WTC11 (cell line): Measurements from ENCODE around the gene HNF1A. TPM values are rescaled to one million over a fixed set of nuclear protein-coding genes. Genes with fewer than 3 reads are reported as not detected.

Experiments
- ATAC-seq: fragments of 200-7000 bp; cut with Tn5 transposase; 2 replicates; pipeline ENCODE4 v1.10.0; 2021; ENCODE audit warnings: mild to moderate bottlenecking, moderate library complexity
- CTCF ChIA-PET: fragments of 300-600 bp; sonication (Branson Sonifier 250); formaldehyde crosslinking; loops from one replicate; lab custom pipeline; 2021; ENCODE audit warnings: antibody characterized with exemption; lab: Charles Lee
- POLR2A ChIA-PET: fragments of 350-600 bp; sonication (Branson Sonifier 250); formaldehyde crosslinking; loops from one replicate; lab custom pipeline; 2021; ENCODE audit warnings: antibody characterized with exemption; lab: Charles Lee
- DNase-seq: peaks from one replicate; pipeline ENCODE4 v3.0.0; 2021; ENCODE audit warnings: low spot score
- H3K27ac Mint-ChIP-seq: 2 replicates; pipeline ENCODE4 v1.8.0; 2021; ENCODE audit warnings: mixed read lengths
- H3K27me3 Mint-ChIP-seq: 2 replicates; pipeline ENCODE4 v1.8.0; 2021; ENCODE audit warnings: low read depth, mild to moderate bottlenecking, moderate library complexity, mixed read lengths
- H3K36me3 Mint-ChIP-seq: 2 replicates; pipeline ENCODE4 v1.8.0; 2021; ENCODE audit warnings: mixed read lengths
- H3K4me1 Mint-ChIP-seq: 2 replicates; pipeline ENCODE4 v1.8.0; 2022; ENCODE audit warnings: mixed read lengths
- H3K4me3 Mint-ChIP-seq: 2 replicates; pipeline ENCODE4 v1.8.0; 2021; ENCODE audit warnings: mild to moderate bottlenecking, moderate library complexity, mixed read lengths
- H3K9me3 Mint-ChIP-seq: 2 replicates; pipeline ENCODE4 v1.8.0; 2021; ENCODE audit warnings: mixed read lengths
- CBFB ChIP-seq: sonication (generic); formaldehyde crosslinking; IDR thresholded peaks from 2 replicates; pipeline ENCODE4 v1.8.1; 2022; ENCODE audit warnings: mild to moderate bottlenecking, low read depth, missing genetic modification reagents
- CREM ChIP-seq: sonication (generic); formaldehyde crosslinking; IDR thresholded peaks from 2 replicates; pipeline ENCODE4 v1.8.1; 2022; ENCODE audit warnings: mild to moderate bottlenecking, missing genetic modification reagents, moderate library complexity
- ELF4 ChIP-seq: sonication (generic); formaldehyde crosslinking; IDR thresholded peaks from 2 replicates; pipeline ENCODE4 v1.8.1; 2022; ENCODE audit warnings: low read depth, mild to moderate bottlenecking, moderate library complexity, missing genetic modification reagents
- ESRRA ChIP-seq: sonication (generic); formaldehyde crosslinking; IDR thresholded peaks from 2 replicates; pipeline ENCODE4 v1.8.1; 2022; ENCODE audit warnings: mild to moderate bottlenecking, missing genetic modification reagents, borderline replicate concordance
- FOXK1 ChIP-seq: sonication (generic); formaldehyde crosslinking; IDR thresholded peaks from 2 replicates; pipeline ENCODE4 v1.8.0; 2022; ENCODE audit warnings: mild to moderate bottlenecking, moderate library complexity, missing genetic modification reagents
- GABPB1 ChIP-seq: sonication (generic); formaldehyde crosslinking; IDR thresholded peaks from 2 replicates; pipeline ENCODE4 v1.8.1; 2023; ENCODE audit warnings: mild to moderate bottlenecking, missing genetic modification reagents
- JAZF1 ChIP-seq: fragments of 250-450 bp; sonication (Bioruptor Pico); IDR thresholded peaks from 2 replicates; pipeline ENCODE4 v1.9.0; 2021; ENCODE audit warnings: moderate library complexity, mild to moderate bottlenecking, inconsistent platforms
- JUN ChIP-seq: sonication (generic); formaldehyde crosslinking; IDR thresholded peaks from 2 replicates; pipeline ENCODE4 v1.8.0; 2023; ENCODE audit warnings: mild to moderate bottlenecking, missing genetic modification reagents
- MYBL2 ChIP-seq: sonication (generic); formaldehyde crosslinking; IDR thresholded peaks from 2 replicates; pipeline ENCODE4 v1.8.1; 2023; ENCODE audit warnings: mild to moderate bottlenecking, moderate library complexity, missing genetic modification reagents
- NFYB ChIP-seq: sonication (generic); formaldehyde crosslinking; conservative IDR thresholded peaks from 2 replicates; pipeline ENCODE4 v1.8.0; 2022; ENCODE audit warnings: low read depth, missing genetic modification reagents
- RORB ChIP-seq: fragments of 250-450 bp; sonication (Bioruptor Pico); IDR thresholded peaks from 2 replicates; pipeline ENCODE4 v1.9.0; 2021; ENCODE audit warnings: mild to moderate bottlenecking
- SMAD3 ChIP-seq: sonication (generic); formaldehyde crosslinking; IDR thresholded peaks from 2 replicates; pipeline ENCODE4 v1.8.0; 2022; ENCODE audit warnings: missing genetic modification reagents, mild to moderate bottlenecking, borderline replicate concordance
- TCF7 ChIP-seq: sonication (generic); formaldehyde crosslinking; IDR thresholded peaks from 2 replicates; pipeline ENCODE4 v1.8.0; 2022; ENCODE audit warnings: mild to moderate bottlenecking, low read depth, missing genetic modification reagents, moderate library complexity
- TEAD4 ChIP-seq: sonication (generic); formaldehyde crosslinking; IDR thresholded peaks from 2 replicates; pipeline ENCODE4 v1.8.0; 2022; ENCODE audit warnings: mild to moderate bottlenecking, missing genetic modification reagents
- ZNF121 ChIP-seq: sonication (generic); formaldehyde crosslinking; IDR thresholded peaks from 2 replicates; pipeline ENCODE4 v1.8.0; 2023; ENCODE audit warnings: missing genetic modification reagents
- ZNF138 ChIP-seq: sonication (generic); formaldehyde crosslinking; conservative IDR thresholded peaks from 2 replicates; pipeline ENCODE4 v1.8.1; 2022; ENCODE audit warnings: mild to moderate bottlenecking, moderate library complexity, missing genetic modification reagents
- ZNF423 ChIP-seq: fragments of 250-450 bp; sonication (Bioruptor Pico); IDR thresholded peaks from 2 replicates; pipeline ENCODE4 v2.1.2; 2022; ENCODE audit warnings: mild to moderate bottlenecking, moderate library complexity
- ZNF671 ChIP-seq: fragments of 250-450 bp; sonication (Bioruptor Pico); IDR thresholded peaks from 2 replicates; pipeline ENCODE4 v1.8.0; 2021; ENCODE audit warnings: mild to moderate bottlenecking
- total RNA-seq: library from RNA; stranded (reverse); gene quantifications from 3 replicates; pipeline ENCODE4 v1.2.3, GENCODE V29; 2021
- TF ChIP-seq, protein P1 (sequence below): sonication (generic); formaldehyde crosslinking; IDR thresholded peaks from 2 replicates; pipeline ENCODE4 v1.8.1; 2023; ENCODE audit warnings: mild to moderate bottlenecking, missing genetic modification reagents, moderate library complexity
- TF ChIP-seq, protein P2 (sequence below): fragments of 250-450 bp; sonication (Bioruptor Pico); conservative IDR thresholded peaks from 2 replicates; pipeline ENCODE4 v1.9.0; 2021; ENCODE audit warnings: mild to moderate bottlenecking
- TF ChIP-seq, protein P3 (sequence below): sonication (generic); formaldehyde crosslinking; IDR thresholded peaks from 2 replicates; pipeline ENCODE4 v1.8.0; 2022; ENCODE audit warnings: mild to moderate bottlenecking, missing genetic modification reagents
- TF ChIP-seq, protein P4 (sequence below): sonication (generic); formaldehyde crosslinking; IDR thresholded peaks from 2 replicates; pipeline ENCODE4 v1.8.1; 2022; ENCODE audit warnings: mild to moderate bottlenecking, moderate library complexity, missing genetic modification reagents

HNF1A gene
- total RNA-seq, 1 experiment from 2014 or later, result not detected

DNA sequence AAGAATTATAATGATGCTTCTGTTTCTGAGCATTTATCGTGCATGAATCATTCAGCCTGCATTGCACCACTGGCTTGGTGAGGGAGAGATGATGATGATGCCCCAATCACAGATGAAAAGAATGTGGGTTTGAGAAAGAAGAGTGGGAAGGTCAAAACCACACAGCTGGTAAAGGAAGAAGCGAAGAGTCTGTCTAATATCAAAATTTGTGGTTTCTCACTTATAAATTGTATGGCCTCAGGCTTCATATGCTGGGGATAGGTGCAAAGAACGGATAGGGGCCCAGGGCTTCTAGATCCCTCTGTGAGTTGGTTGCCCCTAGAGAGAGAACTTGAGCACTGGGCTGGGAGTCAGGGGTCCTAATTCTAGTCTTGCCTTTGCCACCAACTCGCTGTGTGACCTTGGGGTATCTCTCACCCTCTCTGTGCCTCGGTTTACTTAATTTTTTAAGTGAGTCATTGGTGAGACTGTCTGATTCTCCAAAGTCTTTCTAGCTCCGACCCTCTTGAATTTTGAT is 58.5 kb downstream of the HNF1A start:
- H3K27me3 Mint-ChIP-seq, result no peaks in the 10 kb centered on the region
- no peak for ATAC-seq
- H3K36me3 Mint-ChIP-seq, result no peaks in the 10 kb centered on the region
- DNase-seq, result no peak
- CTCF ChIA-PET, result interaction anchor here (1.0 kb wide), 1 partner anchor 23 kb away, joined by 3 read pairs; no protein-coding TSS in a partner anchor
- no peak overlapping the region for H3K27ac Mint-ChIP-seq
- H3K4me1 Mint-ChIP-seq, result peaks cover 6% of the 10 kb centered on the region
- no peak overlapping the region for H3K4me3 Mint-ChIP-seq
- H3K9me3 Mint-ChIP-seq, result no peaks in the 10 kb centered on the region
- no peak for TF ChIP-seq ZNF671 (CRISPR knock-in tag)
- no peak for TF ChIP-seq RORB
- no peak for TF ChIP-seq TEAD4
- TF ChIP-seq ESRRA (CRISPR knock-in tag), result no peak
- TF ChIP-seq, all 79 proteins: peak for 0
- POLR2A ChIA-PET, result no interaction called here

DNA sequence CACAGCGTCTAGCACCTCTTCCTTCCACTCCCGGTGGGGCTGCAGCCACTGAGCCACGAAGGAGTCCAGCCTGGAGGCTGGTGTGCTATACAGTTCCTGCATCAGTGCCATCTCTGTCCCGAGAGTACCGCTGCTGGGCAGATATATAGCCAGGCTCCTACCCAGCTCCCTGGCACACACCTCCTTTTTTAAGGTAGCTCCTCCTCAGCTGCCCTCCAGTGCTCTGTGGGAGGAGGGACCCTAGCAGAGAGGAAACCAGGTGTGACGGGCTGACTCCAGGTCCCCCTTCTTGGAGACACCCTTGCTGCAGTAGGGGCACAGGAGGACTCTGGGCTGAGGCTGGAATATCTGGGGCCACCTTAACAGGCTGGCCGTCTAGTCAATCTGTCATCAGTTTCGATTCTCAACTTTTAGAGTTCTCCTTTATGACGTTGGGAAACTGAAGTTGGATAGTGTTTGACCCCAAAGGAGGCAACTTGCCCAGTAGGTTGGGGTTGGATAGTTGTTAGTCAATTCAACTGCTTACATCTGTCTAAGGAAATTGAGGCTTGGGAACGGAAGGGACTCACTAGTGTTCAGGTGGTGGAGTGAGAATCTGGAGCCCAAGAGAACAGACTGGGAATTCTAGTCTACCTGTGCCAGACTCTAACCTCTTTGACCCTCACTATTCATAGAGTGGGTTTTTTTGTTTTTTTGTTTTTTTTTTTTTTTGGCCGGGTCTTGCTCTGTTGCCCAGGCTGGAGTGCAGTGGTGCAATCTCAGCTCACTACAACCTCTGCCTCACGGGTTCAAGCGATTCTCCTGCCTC is 60.7 kb downstream of the HNF1A start, which contains the start of gene OASL:
TSS of gene OASL (minus strand) at position 386 of the 808 bp plus-strand sequence. CDS start at position 111, 275 bp downstream.
- no peaks in the 10 kb centered on the region for H3K9me3 Mint-ChIP-seq
- TF ChIP-seq, protein P1, sequence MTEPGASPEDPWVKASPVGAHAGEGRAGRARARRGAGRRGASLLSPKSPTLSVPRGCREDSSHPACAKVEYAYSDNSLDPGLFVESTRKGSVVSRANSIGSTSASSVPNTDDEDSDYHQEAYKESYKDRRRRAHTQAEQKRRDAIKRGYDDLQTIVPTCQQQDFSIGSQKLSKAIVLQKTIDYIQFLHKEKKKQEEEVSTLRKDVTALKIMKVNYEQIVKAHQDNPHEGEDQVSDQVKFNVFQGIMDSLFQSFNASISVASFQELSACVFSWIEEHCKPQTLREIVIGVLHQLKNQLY (CRISPR knock-in tag), result no peak
- TF ChIP-seq CBFB (CRISPR knock-in tag) (no peak), JAZF1 (no peak), ZNF671 (CRISPR knock-in tag) (no peak), ZNF423 (no peak), MYBL2 (CRISPR knock-in tag) (no peak), SMAD3 (no peak), TCF7 (CRISPR knock-in tag) (no peak), CREM (no peak), ZNF121 (CRISPR knock-in tag) (no peak), ZNF138 (CRISPR knock-in tag) (no peak), JUN (CRISPR knock-in tag) (no peak), FOXK1 (no peak), ELF4 (CRISPR knock-in tag) (no peak), GABPB1 (CRISPR knock-in tag) (no peak), NFYB (CRISPR knock-in tag) (no peak)
- TF ChIP-seq, protein P2, sequence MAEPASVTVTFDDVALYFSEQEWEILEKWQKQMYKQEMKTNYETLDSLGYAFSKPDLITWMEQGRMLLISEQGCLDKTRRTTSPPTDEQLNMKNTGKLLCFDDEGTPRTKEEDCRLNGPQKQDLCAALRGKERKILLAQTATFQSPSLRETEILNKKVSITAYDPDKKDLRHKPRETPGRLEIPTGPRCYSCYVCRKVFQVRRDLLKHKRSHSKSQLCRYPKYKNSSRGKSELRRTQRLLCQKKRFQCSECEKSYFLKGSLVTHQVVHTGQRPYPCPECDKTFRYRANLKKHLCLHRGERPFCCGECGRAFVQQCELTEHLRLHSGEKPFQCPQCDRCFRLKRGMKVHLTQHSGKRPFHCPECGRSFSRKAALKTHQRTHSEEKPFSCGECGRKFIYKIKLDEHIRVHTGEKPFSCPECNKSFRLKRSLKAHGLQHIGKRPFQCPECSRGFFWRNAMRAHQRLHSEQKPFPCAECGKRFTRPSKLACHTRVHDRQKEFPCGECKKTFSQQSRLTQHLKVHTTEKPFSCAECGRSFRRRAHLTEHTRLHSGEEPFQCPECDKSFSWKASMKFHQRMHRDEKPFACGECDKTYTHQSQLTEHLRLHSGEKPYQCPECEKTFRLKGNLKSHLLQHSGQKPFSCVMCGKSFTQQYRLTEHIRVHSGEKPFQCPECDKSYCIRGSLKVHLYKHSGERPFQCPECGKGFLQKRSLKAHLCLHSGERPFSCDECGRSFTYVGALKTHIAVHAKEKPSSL (CRISPR knock-in tag), result no peak
- TF ChIP-seq, protein P3, sequence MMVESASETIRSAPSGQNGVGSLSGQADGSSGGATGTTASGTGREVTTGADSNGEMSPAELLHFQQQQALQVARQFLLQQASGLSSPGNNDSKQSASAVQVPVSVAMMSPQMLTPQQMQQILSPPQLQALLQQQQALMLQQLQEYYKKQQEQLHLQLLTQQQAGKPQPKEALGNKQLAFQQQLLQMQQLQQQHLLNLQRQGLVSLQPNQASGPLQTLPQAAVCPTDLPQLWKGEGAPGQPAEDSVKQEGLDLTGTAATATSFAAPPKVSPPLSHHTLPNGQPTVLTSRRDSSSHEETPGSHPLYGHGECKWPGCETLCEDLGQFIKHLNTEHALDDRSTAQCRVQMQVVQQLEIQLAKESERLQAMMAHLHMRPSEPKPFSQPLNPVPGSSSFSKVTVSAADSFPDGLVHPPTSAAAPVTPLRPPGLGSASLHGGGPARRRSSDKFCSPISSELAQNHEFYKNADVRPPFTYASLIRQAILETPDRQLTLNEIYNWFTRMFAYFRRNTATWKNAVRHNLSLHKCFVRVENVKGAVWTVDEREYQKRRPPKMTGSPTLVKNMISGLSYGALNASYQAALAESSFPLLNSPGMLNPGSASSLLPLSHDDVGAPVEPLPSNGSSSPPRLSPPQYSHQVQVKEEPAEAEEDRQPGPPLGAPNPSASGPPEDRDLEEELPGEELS, result no peak
- TF ChIP-seq, protein P4, sequence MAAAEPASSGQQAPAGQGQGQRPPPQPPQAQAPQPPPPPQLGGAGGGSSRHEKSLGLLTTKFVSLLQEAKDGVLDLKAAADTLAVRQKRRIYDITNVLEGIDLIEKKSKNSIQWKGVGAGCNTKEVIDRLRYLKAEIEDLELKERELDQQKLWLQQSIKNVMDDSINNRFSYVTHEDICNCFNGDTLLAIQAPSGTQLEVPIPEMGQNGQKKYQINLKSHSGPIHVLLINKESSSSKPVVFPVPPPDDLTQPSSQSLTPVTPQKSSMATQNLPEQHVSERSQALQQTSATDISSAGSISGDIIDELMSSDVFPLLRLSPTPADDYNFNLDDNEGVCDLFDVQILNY (CRISPR knock-in tag), result no peak
- POLR2A ChIA-PET, result no interaction called here
- no peak for DNase-seq
- H3K36me3 Mint-ChIP-seq, result no peaks in the 10 kb centered on the region
- peaks cover 7% of the 10 kb centered on the region for H3K27me3 Mint-ChIP-seq
- peaks cover 6% of the 10 kb centered on the region for H3K4me1 Mint-ChIP-seq
- CTCF ChIA-PET, result no interaction called here
- no peak for ATAC-seq
- H3K4me3 Mint-ChIP-seq, result no peak within 1 kb of the TSS
- no peak within 1 kb of the TSS for H3K27ac Mint-ChIP-seq
